ENCODE results near the gene TMEM131L.
A peak's percentile ranks its signal among the peaks of the same experiment; 100 is the strongest.

Gene TMEM131L

DNA sequence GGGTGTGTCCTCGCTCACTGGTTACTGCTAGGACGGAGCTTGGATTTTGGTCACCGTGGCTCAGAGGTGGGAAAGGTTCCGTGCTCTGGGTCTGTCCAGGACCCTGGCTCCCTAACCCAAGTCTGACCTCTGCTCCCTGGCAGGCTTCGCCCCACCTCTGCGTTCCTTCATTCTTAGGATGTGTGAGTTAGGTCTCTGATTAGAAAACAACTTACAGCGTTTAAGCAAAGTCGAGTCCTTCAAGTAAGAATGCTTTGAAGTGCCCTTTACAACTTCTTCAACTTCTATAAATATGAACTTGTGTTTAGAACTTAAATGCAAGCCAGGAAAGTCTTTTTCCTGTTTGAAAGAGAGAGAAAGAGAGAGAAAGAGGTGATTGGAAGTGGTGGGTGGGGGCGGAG is 218.8 kb downstream of the TMEM131L start:
- Histone ChIP-seq H3K27me3 (ENCODE audit: insufficient read depth, low read length) (peaks cover 21% of the 10 kb centered on the region), H3K27ac (ENCODE audit: low read depth, low read length) (no peak overlapping the region), H3K36me3 (ENCODE audit: control insufficient read depth in 1 of 2, insufficient read depth in 2 of 2, low read length in 2 of 2) (no peaks in the 10 kb centered on the region), H2BK120ac (ENCODE audit: insufficient read depth, low read length, poor library complexity) (no peak overlapping the region), H3K18ac (ENCODE audit: low read length) (no peak overlapping the region), H2BK12ac (ENCODE audit: low read length) (no peak overlapping the region), H3K4ac (ENCODE audit: low read depth, low read length) (no peak overlapping the region), H2BK5ac (ENCODE audit: low read depth, low read length, poor library complexity) (no peak overlapping the region), H3K79me1 (ENCODE audit: low read length) (no peaks in the 10 kb centered on the region), H4K8ac (ENCODE audit: low read depth, low read length) (no peak overlapping the region), H3K79me2 (ENCODE audit: control insufficient read depth, insufficient read depth, low read length, poor library complexity) (no peaks in the 10 kb centered on the region), H3K9ac (ENCODE audit: low read length) (no peak overlapping the region), H3K14ac (ENCODE audit: low read length) (no peak overlapping the region), H4K91ac (ENCODE audit: low read depth, low read length) (no peak overlapping the region), H3K4me1 (ENCODE audit: control insufficient read depth in 1 of 2, insufficient read depth in 2 of 2, low read length in 2 of 2) (peaks cover 11 to 13% of the 10 kb centered on the region in 2 experiments), H2AK5ac (ENCODE audit: low read length) (no peak overlapping the region), H2AFZ (ENCODE audit: insufficient read depth, low read length, poor library complexity) (no peak overlapping the region), H4K12ac (ENCODE audit: low read depth, low read length) (no peak overlapping the region), H3K9me3 (ENCODE audit: insufficient read depth, low read depth, low read length) (peaks cover 5% of the 10 kb centered on the region), H3K4me3 (ENCODE audit: low read depth, low read length) (peak overlapping the region; percentile 61), H3K4me2 (ENCODE audit: low read length) (peak overlapping the region; percentile 94), H3K23ac (ENCODE audit: low read length) (no peak overlapping the region)
- no CpG with 5 or more reads among the region's 9 CpGs for WGBS (ENCODE audit: extremely low coverage, insufficient coverage, insufficient read length)
- DNase-seq = no peak
